Adipocyte (in vitro differentiated cells): Measurements from ENCODE around the gene FAAH.

Experiments
- DNase-seq: peaks from one replicate; pipeline ENCODE4 v3.0.0-alpha.2; 2015; ENCODE audit warnings: low read depth
- H3K27me3 ChIP-seq: replicated peaks from 2 replicates; pipeline ENCODE4 v1.7.0; 2013; ENCODE audit warnings: mild to moderate bottlenecking, low read length, moderate library complexity; ENCODE audit not compliant: control insufficient read depth, insufficient read depth
- H3K36me3 ChIP-seq: 2 replicates; pipeline ENCODE4 v1.7.0; 2013; ENCODE audit warnings: low read length, mild to moderate bottlenecking, moderate library complexity; ENCODE audit not compliant: control insufficient read depth, insufficient read depth, severe bottlenecking
- H3K4me1 ChIP-seq: 2 replicates; pipeline ENCODE4 v1.7.0; 2013; ENCODE audit warnings: mild to moderate bottlenecking, low read length, moderate library complexity; ENCODE audit not compliant: control insufficient read depth, insufficient read depth
- H3K4me3 ChIP-seq: 2 replicates; pipeline ENCODE4 v1.7.0; 2013; ENCODE audit warnings: mild to moderate bottlenecking, low read length, moderate library complexity
- H3K9ac ChIP-seq: 2 replicates; pipeline ENCODE4 v1.7.0; 2013; ENCODE audit warnings: mild to moderate bottlenecking, low read length, moderate library complexity
- H3K9me3 ChIP-seq: 2 replicates; pipeline ENCODE4 v1.7.0; 2013; ENCODE audit warnings: mild to moderate bottlenecking, low read length, moderate library complexity; ENCODE audit not compliant: control insufficient read depth

Gene FAAH

GRCh38 chr1:46442317-46443161 lies 48.4 kb downstream of the FAAH start:
- Histone ChIP-seq H3K4me1 (peaks cover 7% of the 10 kb centered on the region), H3K36me3 (no peaks in the 10 kb centered on the region), H3K9me3 (no peaks in the 10 kb centered on the region), H3K9ac (peak overlapping the region; percentile 61), H3K27me3 (peaks cover 43% of the 10 kb centered on the region), H3K4me3 (peak overlapping the region; percentile 74)
- DNase-seq: peak; percentile 83

GRCh38 chr1:46444466-46444865 lies 50.3 kb downstream of the FAAH start:
- no peak for DNase-seq
- H3K9ac ChIP-seq: no peak overlapping the region
- H3K9me3 ChIP-seq: no peaks in the 10 kb centered on the region
- peaks cover 48% of the 10 kb centered on the region for H3K27me3 ChIP-seq
- H3K4me3 ChIP-seq: no peak overlapping the region
- H3K4me1 ChIP-seq: peaks cover 7% of the 10 kb centered on the region
- no peaks in the 10 kb centered on the region for H3K36me3 ChIP-seq

GRCh38 chr1:46445773-46446256 lies 51.7 kb downstream of the FAAH start:
- no peak for DNase-seq
- no peaks in the 10 kb centered on the region for H3K9me3 ChIP-seq
- peaks cover 7% of the 10 kb centered on the region for H3K4me1 ChIP-seq
- no peak overlapping the region for H3K9ac ChIP-seq
- H3K4me3 ChIP-seq: no peak overlapping the region
- no peaks in the 10 kb centered on the region for H3K36me3 ChIP-seq
- peaks cover 57% of the 10 kb centered on the region for H3K27me3 ChIP-seq

GRCh38 chr1:46446646-46447498 lies 52.8 kb downstream of the FAAH start:
- no peaks in the 10 kb centered on the region for H3K36me3 ChIP-seq
- no peak overlapping the region for H3K9ac ChIP-seq
- H3K9me3 ChIP-seq: no peaks in the 10 kb centered on the region
- H3K4me3 ChIP-seq: no peak overlapping the region
- peaks cover 68% of the 10 kb centered on the region for H3K27me3 ChIP-seq
- peak; percentile 90 for DNase-seq
- H3K4me1 ChIP-seq: peaks cover 7% of the 10 kb centered on the region

- no peak for DNase-seq
- H3K27me3 ChIP-seq: peaks cover 75% of the 10 kb centered on the region
- no peaks in the 10 kb centered on the region for H3K9me3 ChIP-seq
- no peaks in the 10 kb centered on the region for H3K36me3 ChIP-seq
- H3K9ac ChIP-seq: no peak overlapping the region
- H3K4me3 ChIP-seq: peak overlapping the region; percentile 64
- H3K4me1 ChIP-seq: peaks cover 4% of the 10 kb centered on the region
Observed at GRCh38 chr1:46447499-46448108, 53.5 kb downstream of the FAAH start.

- peaks cover 82% of the 10 kb centered on the region for H3K27me3 ChIP-seq
- no peaks in the 10 kb centered on the region for H3K4me1 ChIP-seq
- H3K4me3 ChIP-seq: peak overlapping the region; percentile 64
- DNase-seq: peak; percentile 35
- no peaks in the 10 kb centered on the region for H3K36me3 ChIP-seq
- peak overlapping the region; percentile 51 for H3K9ac ChIP-seq
- no peaks in the 10 kb centered on the region for H3K9me3 ChIP-seq
Observed at GRCh38 chr1:46448109-46448911, 54.2 kb downstream of the FAAH start.

- H3K9ac ChIP-seq: no peak overlapping the region
- no peaks in the 10 kb centered on the region for H3K36me3 ChIP-seq
- no peaks in the 10 kb centered on the region for H3K4me1 ChIP-seq
- no peak for DNase-seq
- H3K4me3 ChIP-seq: no peak overlapping the region
- no peaks in the 10 kb centered on the region for H3K9me3 ChIP-seq
- peaks cover 94% of the 10 kb centered on the region for H3K27me3 ChIP-seq
Observed at GRCh38 chr1:46449223-46450159, 55.4 kb downstream of the FAAH start.

GRCh38 chr1:46450160-46450517 lies 56.0 kb downstream of the FAAH start:
- Histone ChIP-seq H3K27me3 (peaks cover 95% of the 10 kb centered on the region), H3K36me3 (no peaks in the 10 kb centered on the region), H3K4me3 (no peak overlapping the region), H3K9me3 (no peaks in the 10 kb centered on the region), H3K9ac (no peak overlapping the region), H3K4me1 (no peaks in the 10 kb centered on the region)
- DNase-seq: no peak

GRCh38 chr1:46451948-46452930 lies 58.1 kb downstream of the FAAH start:
- peaks cover 86% of the 10 kb centered on the region for H3K27me3 ChIP-seq
- no peaks in the 10 kb centered on the region for H3K36me3 ChIP-seq
- no peaks in the 10 kb centered on the region for H3K9me3 ChIP-seq
- H3K4me1 ChIP-seq: no peaks in the 10 kb centered on the region
- H3K4me3 ChIP-seq: no peak overlapping the region
- H3K9ac ChIP-seq: no peak overlapping the region
- no peak for DNase-seq
